WTC11 (cell line): Measurements from ENCODE around the gene IL4I1. TPM values are rescaled to one million over a fixed set of nuclear protein-coding genes. Genes with fewer than 3 reads are reported as not detected.

Experiments
- ATF2 ChIP-seq: sonication (generic); formaldehyde crosslinking; IDR thresholded peaks from 2 replicates; pipeline ENCODE4 v1.8.1; 2022; ENCODE audit warnings: low read depth, missing genetic modification reagents, borderline replicate concordance
- ATF6 ChIP-seq: sonication (generic); formaldehyde crosslinking; IDR thresholded peaks from 2 replicates; pipeline ENCODE4 v1.8.1; 2023; ENCODE audit warnings: mild to moderate bottlenecking, missing genetic modification reagents
- ELF4 ChIP-seq: sonication (generic); formaldehyde crosslinking; IDR thresholded peaks from 2 replicates; pipeline ENCODE4 v1.8.1; 2022; ENCODE audit warnings: low read depth, mild to moderate bottlenecking, moderate library complexity, missing genetic modification reagents
- ETV6 ChIP-seq: sonication (generic); formaldehyde crosslinking; IDR thresholded peaks from 2 replicates; pipeline ENCODE4 v1.8.1; 2022; ENCODE audit warnings: mild to moderate bottlenecking, missing genetic modification reagents
- GABPB1 ChIP-seq: sonication (generic); formaldehyde crosslinking; IDR thresholded peaks from 2 replicates; pipeline ENCODE4 v1.8.1; 2023; ENCODE audit warnings: mild to moderate bottlenecking, missing genetic modification reagents
- GTF2I ChIP-seq: fragments of 250-450 bp; sonication (Bioruptor Pico); conservative IDR thresholded peaks from 2 replicates; pipeline ENCODE4 v1.4.0; 2021; ENCODE audit warnings: mild to moderate bottlenecking
- JUN ChIP-seq: sonication (generic); formaldehyde crosslinking; IDR thresholded peaks from 2 replicates; pipeline ENCODE4 v1.8.0; 2023; ENCODE audit warnings: mild to moderate bottlenecking, missing genetic modification reagents
- MAX ChIP-seq: sonication (generic); formaldehyde crosslinking; IDR thresholded peaks from 2 replicates; pipeline ENCODE4 v1.8.0; 2022; ENCODE audit warnings: mild to moderate bottlenecking, missing genetic modification reagents
- MYBL2 ChIP-seq: sonication (generic); formaldehyde crosslinking; IDR thresholded peaks from 2 replicates; pipeline ENCODE4 v1.8.1; 2023; ENCODE audit warnings: mild to moderate bottlenecking, moderate library complexity, missing genetic modification reagents
- PREB ChIP-seq: sonication (generic); formaldehyde crosslinking; IDR thresholded peaks from 2 replicates; pipeline ENCODE4 v1.8.1; 2022; ENCODE audit warnings: mild to moderate bottlenecking, missing genetic modification reagents, moderate library complexity, borderline replicate concordance
- SP1 ChIP-seq: sonication (generic); formaldehyde crosslinking; conservative IDR thresholded peaks from 2 replicates; pipeline ENCODE4 v1.8.1; 2022; ENCODE audit warnings: missing genetic modification reagents
- STAT6 ChIP-seq: sonication (generic); formaldehyde crosslinking; conservative IDR thresholded peaks from 2 replicates; pipeline ENCODE4 v1.8.1; 2023; ENCODE audit warnings: mild to moderate bottlenecking, low read depth, missing genetic modification reagents, moderate library complexity
- TEAD4 ChIP-seq: sonication (generic); formaldehyde crosslinking; IDR thresholded peaks from 2 replicates; pipeline ENCODE4 v1.8.0; 2022; ENCODE audit warnings: mild to moderate bottlenecking, missing genetic modification reagents
- ZBTB21 ChIP-seq: sonication (generic); formaldehyde crosslinking; IDR thresholded peaks from 2 replicates; pipeline ENCODE4 v1.8.1; 2023; ENCODE audit warnings: mild to moderate bottlenecking, missing genetic modification reagents, borderline replicate concordance
- ZNF396 ChIP-seq: fragments of 250-450 bp; sonication (Bioruptor Pico); IDR thresholded peaks from 2 replicates; pipeline ENCODE4 v1.8.0; 2021; ENCODE audit warnings: mild to moderate bottlenecking, moderate library complexity, borderline replicate concordance
- ZNF512 ChIP-seq: sonication (generic); formaldehyde crosslinking; IDR thresholded peaks from 2 replicates; pipeline ENCODE4 v1.8.1; 2022; ENCODE audit warnings: missing genetic modification reagents, borderline replicate concordance
- total RNA-seq: library from RNA; stranded (reverse); gene quantifications from 3 replicates; pipeline ENCODE4 v1.2.3, GENCODE V29; 2021
- TF ChIP-seq, protein P1 (sequence below): fragments of 250-450 bp; sonication (Bioruptor Pico); IDR thresholded peaks from 2 replicates; pipeline ENCODE4 v1.8.0; 2021; ENCODE audit warnings: mild to moderate bottlenecking
- TF ChIP-seq, protein P2 (sequence below): sonication (generic); formaldehyde crosslinking; IDR thresholded peaks from 2 replicates; pipeline ENCODE4 v1.8.0; 2023; ENCODE audit warnings: mild to moderate bottlenecking, missing genetic modification reagents
- TF ChIP-seq, protein P3 (sequence below): sonication (generic); formaldehyde crosslinking; IDR thresholded peaks from 2 replicates; pipeline ENCODE4 v1.8.0; 2022; ENCODE audit warnings: missing genetic modification reagents

The IL4I1 gene
- total RNA-seq, 1 experiment from 2014 or later: 0.83 TPM

DNA sequence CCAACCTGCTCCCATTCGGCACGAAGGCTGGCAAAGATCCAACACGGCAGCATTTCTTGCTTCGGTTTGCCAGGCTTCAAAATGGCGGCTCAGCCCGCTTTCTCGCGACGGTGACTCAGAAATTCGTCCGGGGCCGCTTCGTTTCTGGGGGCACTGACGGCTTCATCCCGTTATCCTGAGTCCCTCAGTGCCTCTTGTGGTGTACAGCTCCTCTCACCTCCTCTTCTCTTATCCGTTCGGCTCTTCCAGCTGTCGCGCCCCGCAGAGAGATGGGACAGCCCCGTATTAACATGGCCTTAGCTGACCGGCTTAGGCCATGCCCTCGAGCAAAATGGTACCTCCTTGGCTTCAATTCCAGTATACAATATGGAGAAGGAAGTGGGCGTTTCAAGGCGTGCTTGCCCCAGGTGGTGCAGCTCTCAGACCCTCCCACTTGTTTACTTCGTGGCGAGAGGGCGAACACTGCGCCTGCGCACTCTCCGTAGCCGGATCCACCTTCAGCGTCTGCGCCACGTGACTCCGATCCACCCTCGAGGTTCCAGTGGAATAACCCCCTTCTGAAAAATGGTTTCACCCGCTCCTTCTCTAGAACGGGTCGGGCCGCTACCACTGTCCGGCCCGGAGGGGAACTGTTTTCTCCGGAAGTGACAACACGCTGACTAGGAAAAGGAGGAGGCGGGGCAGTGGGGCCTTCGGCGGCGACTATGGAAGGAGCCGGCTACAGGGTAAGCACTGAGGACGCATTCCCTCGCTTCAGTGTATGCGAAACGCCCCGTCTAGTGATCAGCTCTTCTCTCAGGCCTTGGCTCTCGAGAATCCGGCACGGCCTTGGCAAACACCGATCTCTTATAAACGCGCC, 19.4 kb downstream of the IL4I1 start, which contains the start of the genes AKT1S1 and TBC1D17 (continued):
- no peak for TF ChIP-seq JUN
- TF ChIP-seq GABPB1 (CRISPR knock-in tag): peak; percentile 72
- TF ChIP-seq MAX (CRISPR knock-in tag): peak; percentile 90
- TF ChIP-seq GTF2I: no peak
- TF ChIP-seq, protein P1, sequence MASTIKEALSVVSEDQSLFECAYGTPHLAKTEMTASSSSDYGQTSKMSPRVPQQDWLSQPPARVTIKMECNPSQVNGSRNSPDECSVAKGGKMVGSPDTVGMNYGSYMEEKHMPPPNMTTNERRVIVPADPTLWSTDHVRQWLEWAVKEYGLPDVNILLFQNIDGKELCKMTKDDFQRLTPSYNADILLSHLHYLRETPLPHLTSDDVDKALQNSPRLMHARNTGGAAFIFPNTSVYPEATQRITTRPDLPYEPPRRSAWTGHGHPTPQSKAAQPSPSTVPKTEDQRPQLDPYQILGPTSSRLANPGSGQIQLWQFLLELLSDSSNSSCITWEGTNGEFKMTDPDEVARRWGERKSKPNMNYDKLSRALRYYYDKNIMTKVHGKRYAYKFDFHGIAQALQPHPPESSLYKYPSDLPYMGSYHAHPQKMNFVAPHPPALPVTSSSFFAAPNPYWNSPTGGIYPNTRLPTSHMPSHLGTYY (CRISPR knock-in tag): 0 out of 2 replicates have a peak, but pooled peaks have one; percentile 4
- no peak for TF ChIP-seq ATF6 (CRISPR knock-in tag)
- TF ChIP-seq ETV6 (CRISPR knock-in tag): no peak
- TF ChIP-seq SP1 (CRISPR knock-in tag): peak; percentile 93
- TF ChIP-seq ATF2 (CRISPR knock-in tag): no peak
- no peak for TF ChIP-seq MYBL2 (CRISPR knock-in tag)
- TF ChIP-seq TEAD4: no peak
- no peak for TF ChIP-seq ELF4 (CRISPR knock-in tag)
- TF ChIP-seq, protein P2, sequence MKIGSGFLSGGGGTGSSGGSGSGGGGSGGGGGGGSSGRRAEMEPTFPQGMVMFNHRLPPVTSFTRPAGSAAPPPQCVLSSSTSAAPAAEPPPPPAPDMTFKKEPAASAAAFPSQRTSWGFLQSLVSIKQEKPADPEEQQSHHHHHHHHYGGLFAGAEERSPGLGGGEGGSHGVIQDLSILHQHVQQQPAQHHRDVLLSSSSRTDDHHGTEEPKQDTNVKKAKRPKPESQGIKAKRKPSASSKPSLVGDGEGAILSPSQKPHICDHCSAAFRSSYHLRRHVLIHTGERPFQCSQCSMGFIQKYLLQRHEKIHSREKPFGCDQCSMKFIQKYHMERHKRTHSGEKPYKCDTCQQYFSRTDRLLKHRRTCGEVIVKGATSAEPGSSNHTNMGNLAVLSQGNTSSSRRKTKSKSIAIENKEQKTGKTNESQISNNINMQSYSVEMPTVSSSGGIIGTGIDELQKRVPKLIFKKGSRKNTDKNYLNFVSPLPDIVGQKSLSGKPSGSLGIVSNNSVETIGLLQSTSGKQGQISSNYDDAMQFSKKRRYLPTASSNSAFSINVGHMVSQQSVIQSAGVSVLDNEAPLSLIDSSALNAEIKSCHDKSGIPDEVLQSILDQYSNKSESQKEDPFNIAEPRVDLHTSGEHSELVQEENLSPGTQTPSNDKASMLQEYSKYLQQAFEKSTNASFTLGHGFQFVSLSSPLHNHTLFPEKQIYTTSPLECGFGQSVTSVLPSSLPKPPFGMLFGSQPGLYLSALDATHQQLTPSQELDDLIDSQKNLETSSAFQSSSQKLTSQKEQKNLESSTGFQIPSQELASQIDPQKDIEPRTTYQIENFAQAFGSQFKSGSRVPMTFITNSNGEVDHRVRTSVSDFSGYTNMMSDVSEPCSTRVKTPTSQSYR (CRISPR knock-in tag): no peak
- TF ChIP-seq ZBTB21 (CRISPR knock-in tag): no peak
- TF ChIP-seq, protein P3, sequence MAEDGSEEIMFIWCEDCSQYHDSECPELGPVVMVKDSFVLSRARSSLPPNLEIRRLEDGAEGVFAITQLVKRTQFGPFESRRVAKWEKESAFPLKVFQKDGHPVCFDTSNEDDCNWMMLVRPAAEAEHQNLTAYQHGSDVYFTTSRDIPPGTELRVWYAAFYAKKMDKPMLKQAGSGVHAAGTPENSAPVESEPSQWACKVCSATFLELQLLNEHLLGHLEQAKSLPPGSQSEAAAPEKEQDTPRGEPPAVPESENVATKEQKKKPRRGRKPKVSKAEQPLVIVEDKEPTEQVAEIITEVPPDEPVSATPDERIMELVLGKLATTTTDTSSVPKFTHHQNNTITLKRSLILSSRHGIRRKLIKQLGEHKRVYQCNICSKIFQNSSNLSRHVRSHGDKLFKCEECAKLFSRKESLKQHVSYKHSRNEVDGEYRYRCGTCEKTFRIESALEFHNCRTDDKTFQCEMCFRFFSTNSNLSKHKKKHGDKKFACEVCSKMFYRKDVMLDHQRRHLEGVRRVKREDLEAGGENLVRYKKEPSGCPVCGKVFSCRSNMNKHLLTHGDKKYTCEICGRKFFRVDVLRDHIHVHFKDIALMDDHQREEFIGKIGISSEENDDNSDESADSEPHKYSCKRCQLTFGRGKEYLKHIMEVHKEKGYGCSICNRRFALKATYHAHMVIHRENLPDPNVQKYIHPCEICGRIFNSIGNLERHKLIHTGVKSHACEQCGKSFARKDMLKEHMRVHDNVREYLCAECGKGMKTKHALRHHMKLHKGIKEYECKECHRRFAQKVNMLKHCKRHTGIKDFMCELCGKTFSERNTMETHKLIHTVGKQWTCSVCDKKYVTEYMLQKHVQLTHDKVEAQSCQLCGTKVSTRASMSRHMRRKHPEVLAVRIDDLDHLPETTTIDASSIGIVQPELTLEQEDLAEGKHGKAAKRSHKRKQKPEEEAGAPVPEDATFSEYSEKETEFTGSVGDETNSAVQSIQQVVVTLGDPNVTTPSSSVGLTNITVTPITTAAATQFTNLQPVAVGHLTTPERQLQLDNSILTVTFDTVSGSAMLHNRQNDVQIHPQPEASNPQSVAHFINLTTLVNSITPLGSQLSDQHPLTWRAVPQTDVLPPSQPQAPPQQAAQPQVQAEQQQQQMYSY (CRISPR knock-in tag): no peak
- no peak for TF ChIP-seq STAT6 (CRISPR knock-in tag)
- no peak for TF ChIP-seq ZNF396 (CRISPR knock-in tag)
- no peak for TF ChIP-seq ZNF512 (CRISPR knock-in tag)
- TF ChIP-seq PREB (CRISPR knock-in tag): 0 out of 2 replicates have a peak, but pooled peaks have one; percentile 32
